Esophagus squamous epithelium (tissue), 5 donors: ENCODE data around the gene FNDC7. TPM values are rescaled to one million over a fixed set of nuclear protein-coding genes. Genes with fewer than 3 reads are reported as not detected.
"Not testable (repeated sequence)": the region's sequence is repeated elsewhere in the genome, so short reads cannot be mapped to it uniquely, and the experiment has no call there.

Experiments used
- DNase-seq: peaks from one replicate; lab custom pipeline; 2025; lab: John Stamatoyannopoulos, UW
- H3K27ac ChIP-seq, 4 donors: fragments of 200-600 bp; sonication (generic); one replicate each; pipeline ENCODE4 v1.5.1; 2016 to 2019; ENCODE audit warnings: mild to moderate bottlenecking in 1 of 4
- H3K27me3 ChIP-seq, 4 donors: fragments of 200-600 bp; sonication (generic); 1 replicate in 3 of 4; 2 replicates in 1 of 4; pipeline versions ENCODE4 v1.5.1 to v1.6.0; 2017 to 2021; ENCODE audit warnings: antibody characterized with exemption in 1 of 4
- H3K36me3 ChIP-seq, 3 donors: fragments of 200-600 bp; sonication (generic); one replicate each; pipeline ENCODE4 v1.5.1; 2016 to 2019
- H3K4me1 ChIP-seq, 3 donors: fragments of 200-600 bp; sonication (generic); one replicate each; pipeline ENCODE4 v1.5.1; 2017 to 2019
- H3K4me3 ChIP-seq, 4 donors: fragments of 200-600 bp; sonication (generic); 1 replicate in 3 of 4; 2 replicates in 1 of 4; pipeline ENCODE4 v1.5.1; 2016 to 2019; ENCODE audit warnings: mild to moderate bottlenecking in 2 of 4, moderate library complexity in 1 of 4
- H3K9me3 ChIP-seq, 3 donors: fragments of 200-600 bp; sonication (generic); one replicate each; pipeline ENCODE4 v1.5.1; 2016 to 2019
- CTCF ChIP-seq, 6 experiments: fragments of 450-650 bp in 4 of 6; fragments of 200-600 bp in 2 of 6; sonication (generic) in 2 of 6; IDR thresholded peaks; one replicate each; pipeline ENCODE4 v1.5.1; 2016 to 2019; ENCODE audit warnings: antibody characterized with exemption in 6 of 6, mild to moderate bottlenecking in 4 of 6, moderate library complexity in 4 of 6
- POLR2A ChIP-seq, 4 donors: fragments of 450-650 bp; IDR thresholded peaks; one replicate each; pipeline ENCODE4 v1.6.1; 2017; ENCODE audit warnings: antibody characterized with exemption in 4 of 4, mild to moderate bottlenecking in 4 of 4, moderate library complexity in 3 of 4
- whole genome bisulfite sequencing, 2 donors: methylation state at CpG; one replicate each; pipeline ENCODE4 v1.1.5; 2018; 5-methylcytosine and 5-hydroxymethylcytosine counted together
- intact Hi-C: fragments of 100-400 bp; cut with DNase I; formaldehyde crosslinking; loops from one replicate; pipeline ENCODE4 v1.15.0; 2022
- total RNA-seq, 4 donors: library from RNA; depleted of rRNA; stranded (reverse); fragments of >200 nt; gene quantifications; one replicate each; pipeline ENCODE4 v1.1.0, GENCODE V29; 2016
- donor health status: DM: yes; HTN: yes; CAD: no.

The FNDC7 gene
- total RNA-seq, 4 donors from 2014 or later, result not detected

GRCh38 chr1:108679586-108680213, 33.0 kb upstream of the FNDC7 start:
- intact Hi-C loops, result no loop called here
- peak overlapping the region in 2 of 4 donors; percentile 11 to 46 for H3K4me3 ChIP-seq
- DNase-seq, result no peak
- 56 to 61% methylated on average over 10 of the region's 10 CpGs for WGBS, 2 donors
- no peak for TF ChIP-seq CTCF (IDR thresholded peaks at IDR 0.05)
- TF ChIP-seq POLR2A (IDR thresholded peaks at IDR 0.05), result no peak
- H3K9me3 ChIP-seq, result no peaks in the 10 kb centered on the region
- H3K36me3 ChIP-seq, result no peaks in the 10 kb centered on the region
- peaks cover 0 to 9% (median 0%) of the 10 kb centered on the region in 3 donors for H3K4me1 ChIP-seq
- H3K27ac ChIP-seq, result peak overlapping the region in 1 of 4 donors; percentile 40
- H3K27me3 ChIP-seq, result no peaks in the 10 kb centered on the region

GRCh38 chr1:108681701-108682100, 31.0 kb upstream of the FNDC7 start:
- H3K9me3 ChIP-seq, H3K36me3 ChIP-seq, H3K27ac ChIP-seq, H3K27me3 ChIP-seq, H3K4me3 ChIP-seq, H3K4me1 ChIP-seq, intact Hi-C loops, DNase-seq: not testable (repeated sequence)
- WGBS, 2 donors, result 49 to 50% methylated on average over 4 of the region's 4 CpGs

- Histone ChIP-seq H3K4me3 (no peak overlapping the region), H3K36me3 (no peaks in the 10 kb centered on the region), H3K27ac (no peak overlapping the region), H3K4me1 (no peaks in the 10 kb centered on the region), H3K27me3 (no peaks in the 10 kb centered on the region), H3K9me3 (no peaks in the 10 kb centered on the region)
- WGBS, 2 donors, result 82 to 85% methylated on average over 1 of the region's 1 CpG
- no peak for TF ChIP-seq CTCF (IDR thresholded peaks at IDR 0.05)
- no peak for TF ChIP-seq POLR2A (IDR thresholded peaks at IDR 0.05)
- intact Hi-C loops, result no loop called here
- no peak for DNase-seq
Observed at GRCh38 chr1:108685529-108685928, 27.2 kb upstream of the FNDC7 start.

- TF ChIP-seq CTCF (IDR thresholded peaks at IDR 0.05) (no peak), POLR2A (IDR thresholded peaks at IDR 0.05) (no peak)
- intact Hi-C loops, result no loop called here
- Histone ChIP-seq H3K4me1 (peaks cover 4 to 10% (median 6%) of the 10 kb centered on the region in 3 donors), H3K9me3 (no peaks in the 10 kb centered on the region), H3K27ac (no peak overlapping the region), H3K36me3 (no peaks in the 10 kb centered on the region), H3K27me3 (no peaks in the 10 kb centered on the region), H3K4me3 (no peak overlapping the region)
- no peak for DNase-seq
- 39 to 47% methylated on average over 2 of the region's 2 CpGs for WGBS, 2 donors
Observed at GRCh38 chr1:108686614-108687313, 25.9 kb upstream of the FNDC7 start.

GRCh38 chr1:108691128-108691941, 21.4 kb upstream of the FNDC7 start:
- 15 to 18% methylated on average over 12 of the region's 12 CpGs for WGBS, 2 donors
- no peak for DNase-seq
- TF ChIP-seq CTCF (IDR thresholded peaks at IDR 0.05) (no peak), POLR2A (IDR thresholded peaks at IDR 0.05) (no peak)

More at GRCh38 chr1:108691128-108691941, 21.4 kb upstream of the FNDC7 start:
- H3K9me3 ChIP-seq, result no peaks in the 10 kb centered on the region
- peak overlapping the region; percentile 95 to 99 (median 98) for H3K27ac ChIP-seq
- peak overlapping the region; percentile 75 to 92 (median 88) for H3K4me3 ChIP-seq
- peaks cover 0 to 11% (median 0%) of the 10 kb centered on the region in 3 donors for H3K36me3 ChIP-seq
- H3K4me1 ChIP-seq, result peaks cover 7 to 39% (median 15%) of the 10 kb centered on the region in 3 donors
- intact Hi-C loops, result no loop called here
- H3K27me3 ChIP-seq, result no peaks in the 10 kb centered on the region
